ENCODE measurements around the gene POU6F2.

Gene POU6F2

GRCh38 chr7:39202041-39202440, 224.3 kb downstream of the POU6F2 start:
- Histone ChIP-seq H3K27ac (no peak overlapping the region), H3K4me3 (no peak overlapping the region)
- DNase-seq (ENCODE audit: low spot score), result no peak
- TF ChIP-seq CTCF (IDR thresholded peaks at IDR 0.05), result no peak

DNA sequence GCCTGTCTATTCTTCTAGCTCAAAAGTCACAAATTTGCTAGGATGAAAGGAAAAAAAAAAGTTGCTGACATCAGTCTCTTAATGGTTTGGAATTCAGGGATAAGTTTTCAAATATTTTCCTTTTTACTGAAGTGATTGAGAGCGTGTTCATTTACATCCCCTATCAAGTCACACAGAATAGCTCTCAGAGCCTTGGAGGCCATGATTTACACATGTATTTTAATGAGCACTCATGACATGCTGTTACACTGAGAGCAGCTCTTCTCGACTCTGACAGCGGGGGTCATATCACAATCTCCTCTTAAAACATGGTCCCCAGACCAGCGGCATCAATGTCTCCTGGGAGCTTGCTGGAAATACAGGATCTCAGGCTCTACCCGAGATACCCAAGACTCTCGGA, 232.7 kb downstream of the POU6F2 start:
- DNase-seq (ENCODE audit: low spot score), result no peak
- Histone ChIP-seq H3K27ac (no peak overlapping the region), H3K4me3 (no peak overlapping the region)
- no peak for TF ChIP-seq CTCF (IDR thresholded peaks at IDR 0.05)

DNA sequence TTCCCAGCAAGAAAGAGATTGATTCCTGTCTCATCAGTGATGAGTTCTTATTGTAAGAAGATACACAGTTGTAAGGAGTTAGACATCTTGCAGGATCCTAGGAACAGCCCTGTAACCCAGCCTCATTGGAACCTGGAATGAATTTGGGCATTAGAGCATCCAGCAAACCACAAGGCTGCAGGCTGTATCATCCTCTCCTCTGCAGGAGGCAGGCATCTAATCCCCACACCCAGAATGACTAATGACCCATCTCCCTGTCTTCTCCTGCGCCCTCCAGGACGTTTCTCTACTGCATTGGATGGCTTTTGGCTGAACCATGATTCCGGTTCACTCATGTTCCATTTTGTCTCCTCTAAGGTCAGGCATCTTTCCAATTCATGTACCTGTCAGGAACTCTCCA, 233.9 kb downstream of the POU6F2 start:
- H3K4me3 ChIP-seq, result no peak overlapping the region
- no peak overlapping the region for H3K27ac ChIP-seq
- TF ChIP-seq CTCF (IDR thresholded peaks at IDR 0.05), result no peak
- no peak for DNase-seq (ENCODE audit: low spot score)

DNA sequence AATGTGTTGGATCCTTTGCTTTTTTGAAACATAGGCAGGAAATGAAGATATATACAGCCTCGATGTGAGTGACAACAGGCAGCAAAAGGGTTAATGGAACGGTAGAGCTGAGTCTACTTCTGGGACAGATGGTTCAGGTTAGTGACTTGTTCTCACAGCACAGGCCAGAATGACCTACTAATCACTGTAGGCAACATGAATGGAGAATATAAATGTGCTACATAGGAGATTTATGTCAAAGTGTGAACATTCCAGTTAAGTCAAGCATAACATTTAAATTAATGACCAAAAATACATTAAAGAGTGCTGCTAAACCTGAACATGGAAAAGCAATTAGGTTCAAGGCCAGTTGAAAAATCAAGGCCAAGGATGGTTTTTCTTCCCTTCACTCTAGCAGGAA, 235.2 kb downstream of the POU6F2 start:
- Histone ChIP-seq H3K27ac (no peak overlapping the region), H3K4me3 (no peak overlapping the region)
- DNase-seq (ENCODE audit: low spot score), result no peak
- TF ChIP-seq CTCF (IDR thresholded peaks at IDR 0.05), result no peak

GRCh38 chr7:39217783-39218182, 240.1 kb downstream of the POU6F2 start:
- Histone ChIP-seq H3K4me3 (no peak overlapping the region), H3K27ac (no peak overlapping the region)
- no peak for DNase-seq (ENCODE audit: low spot score)
- no peak for TF ChIP-seq CTCF (IDR thresholded peaks at IDR 0.05)

- no peak overlapping the region for H3K4me3 ChIP-seq
- H3K27ac ChIP-seq, result no peak overlapping the region
- TF ChIP-seq CTCF (IDR thresholded peaks at IDR 0.05), result no peak
- DNase-seq (ENCODE audit: low spot score), result no peak
Observed at GRCh38 chr7:39219869-39220268, 242.2 kb downstream of the POU6F2 start.

DNA sequence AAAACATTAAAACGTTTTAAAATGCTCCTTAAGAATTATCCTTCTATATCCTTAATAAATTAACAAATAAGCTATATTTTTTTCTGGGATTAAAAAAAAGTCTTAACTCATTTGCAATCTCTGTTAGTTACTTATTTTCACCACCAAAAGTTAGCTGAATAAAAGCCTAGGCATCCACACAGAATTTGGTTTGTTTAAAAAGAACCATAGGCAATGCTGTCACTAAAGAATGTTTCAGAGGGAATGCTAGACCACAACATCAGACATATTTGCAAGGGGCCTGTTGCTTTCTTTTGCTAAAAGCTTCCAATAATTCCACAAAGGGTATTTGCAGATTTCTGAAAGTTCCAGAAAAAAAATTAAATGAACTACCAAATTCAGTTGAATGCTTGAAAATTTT, 244.2 kb downstream of the POU6F2 start:
- DNase-seq (ENCODE audit: low spot score), result no peak
- no peak overlapping the region for H3K4me3 ChIP-seq
- H3K27ac ChIP-seq, result no peak overlapping the region
- no peak for TF ChIP-seq CTCF (IDR thresholded peaks at IDR 0.05)

Data from coronary artery (tissue), 2 donors.